CD4-positive, alpha-beta T cell (primary cell): ENCODE data around the gene GTF2H4. TPM values are rescaled to one million over a fixed set of nuclear protein-coding genes. Genes with fewer than 3 reads are reported as not detected.
A peak's percentile ranks its signal among the peaks of the same experiment; 100 is the strongest.
"Not testable (repeated sequence)": the region's sequence is repeated elsewhere in the genome, so short reads cannot be mapped to it uniquely, and the experiment has no call there.

Experiments used
- ATAC-seq: fragments of 200-7000 bp; cut with Tn5 transposase; one replicate; pipeline ENCODE4 v1.10.0; 2022; ENCODE audit warnings: mild to moderate bottlenecking; ENCODE audit not compliant: poor library complexity
- CTCF ChIA-PET: fragments of 350-600 bp; sonication (Branson Sonifier 250); formaldehyde crosslinking; loops from one replicate; lab custom pipeline; 2021; ENCODE audit warnings: antibody characterized with exemption, inconsistent platforms; lab: Charles Lee
- POLR2A ChIA-PET: fragments of 350-600 bp; sonication (Branson Sonifier 250); formaldehyde crosslinking; loops from one replicate; lab custom pipeline; 2021; ENCODE audit warnings: antibody characterized with exemption, inconsistent platforms; lab: Charles Lee
- DNase-seq, 14 experiments: peaks; one replicate each; pipeline ENCODE4 v3.0.0-alpha.2; 2013 to 2020; ENCODE audit warnings: mixed read lengths in 2 of 14
- H3K27ac ChIP-seq, 2 donors: one replicate each; pipeline versions ENCODE4 v1.5.1 to v1.7.0; 2013; ENCODE audit warnings: low read length in 2 of 2, low read depth in 1 of 2, mild to moderate bottlenecking in 1 of 2
- H3K27me3 ChIP-seq, 2 experiments: 1 replicate in 1 of 2; 2 replicates in 1 of 2; pipeline versions ENCODE4 v1.6.1 to v1.7.0; 2013; ENCODE audit warnings: low read length in 2 of 2, control low read depth in 1 of 2, mild to moderate bottlenecking in 1 of 2, moderate library complexity in 1 of 2; ENCODE audit not compliant: insufficient read depth in 2 of 2, control insufficient read depth in 1 of 2
- H3K36me3 ChIP-seq: one replicate; pipeline ENCODE4 v1.6.1; 2013; ENCODE audit warnings: low read length, control low read depth; ENCODE audit not compliant: insufficient read depth
- H3K4me1 ChIP-seq: one replicate; pipeline ENCODE4 v1.6.1; 2013; ENCODE audit warnings: low read length, control low read depth; ENCODE audit not compliant: insufficient read depth
- H3K4me3 ChIP-seq: one replicate; pipeline ENCODE4 v1.5.1; 2013; ENCODE audit warnings: mild to moderate bottlenecking, low read length, moderate library complexity
- H3K9me3 ChIP-seq, 2 experiments: 1 replicate in 1 of 2; 2 replicates in 1 of 2; pipeline versions ENCODE4 v1.6.1 to v1.7.0; 2013; ENCODE audit warnings: low read length in 2 of 2, mild to moderate bottlenecking in 2 of 2, control low read depth in 1 of 2, moderate library complexity in 1 of 2; ENCODE audit not compliant: control insufficient read depth in 1 of 2, insufficient read depth in 1 of 2
- H3K27ac Mint-ChIP-seq: one replicate; pipeline ENCODE4 v1.8.0; 2020; ENCODE audit warnings: mixed read lengths
- H3K27me3 Mint-ChIP-seq: one replicate; pipeline ENCODE4 v1.8.0; 2021; ENCODE audit warnings: mixed read lengths
- H3K36me3 Mint-ChIP-seq: one replicate; pipeline ENCODE4 v1.8.0; 2021; ENCODE audit warnings: low read depth, mixed read lengths
- H3K4me1 Mint-ChIP-seq: one replicate; pipeline ENCODE4 v1.8.0; 2021; ENCODE audit warnings: low read depth, mixed read lengths
- H3K4me3 Mint-ChIP-seq: one replicate; pipeline ENCODE4 v1.8.0; 2020; ENCODE audit warnings: mild to moderate bottlenecking, mixed read lengths
- H3K9me3 Mint-ChIP-seq: one replicate; pipeline ENCODE4 v1.8.0; 2020; ENCODE audit warnings: mixed read lengths
- intact Hi-C, 2 experiments: fragments of 100-400 bp; cut with DNase I in 1 of 2; cut with micrococcal nuclease in 1 of 2; formaldehyde crosslinking; loops; one replicate each; pipeline versions ENCODE4 v1.15.1 to v1.9.0; 2023 to 2025; cut with DNase I, micrococcal nuclease
- polyA plus RNA-seq, 2 donors: library from polyadenylated mRNA; unstranded; fragments of 120-200 nt; gene quantifications; one replicate each; pipeline ENCODE4 v1.2.1, GENCODE V29; 2013
- total RNA-seq, 174 experiments: library from RNA in 2 of 174; stranded (reverse) in 2 of 174; gene quantifications; one replicate each; pipeline ENCODE4 v1.2.3 and lab custom pipeline; 2021 to 2026
- TF ChIP-seq, protein P1 (sequence below): fragments of 200-600 bp; IDR thresholded peaks from one replicate; pipeline ENCODE4 v1.8.0; 2022; ENCODE audit warnings: antibody characterized with exemption, mild to moderate bottlenecking

GTF2H4 gene
- total RNA-seq (10 to 100 TPM in 1 of 2 experiments, 1 to 10 TPM in 1; 7.7 to 10.7 TPM), total RNA-seq (lab: John Stamatoyannopoulos, UW) (0 to 0.94 (median 0.28) reads per million in 172 experiments)
- 19.9 TPM for polyA plus RNA-seq (2013, experiment 1 of 2)
- 20.1 TPM for polyA plus RNA-seq (2013, experiment 2 of 2)

- DNase-seq (peak; percentile 90 to 97 (median 94)), ATAC-seq (peak; percentile 99)
- Histone ChIP-seq H3K9me3 (no peaks in the 10 kb centered on the region), H3K27me3 (no peaks in the 10 kb centered on the region), H3K36me3 (peaks cover 21% of the 10 kb centered on the region), H3K4me1 (peaks cover 15% of the 10 kb centered on the region), H3K4me3 (peak within 1 kb of the TSS; percentile 81), H3K27ac (no peak within 1 kb of the TSS)
- ChIA-PET CTCF (interaction anchor here (0.9 to 1.0 kb wide), 2 partner anchors 172 to 179 kb away, joined by 3 read pairs; no protein-coding TSS in a partner anchor), POLR2A (interaction anchor here (0.6 to 1.8 kb wide), 16 partner anchors 9 to 956 kb away, joined by 3 to 5 read pairs (median 3); partner anchors contain the start of genes DDR1, MRPS18B and PPP1R10)
- Mint-ChIP-seq H3K27ac (peak within 1 kb of the TSS; percentile 71), H3K4me3 (peak within 1 kb of the TSS; percentile 98), H3K36me3 (peaks cover 35% of the 10 kb centered on the region), H3K9me3 (no peaks in the 10 kb centered on the region), H3K4me1 (peaks cover 16% of the 10 kb centered on the region), H3K27me3 (no peaks in the 10 kb centered on the region)
- intact Hi-C loops = loop anchor here in 1 of 2 experiments (2.0 to 5.0 kb wide), 2 partner anchors 21 to 281 kb away; partner anchors contain the start of gene ATAT1
- TF ChIP-seq, protein P1, sequence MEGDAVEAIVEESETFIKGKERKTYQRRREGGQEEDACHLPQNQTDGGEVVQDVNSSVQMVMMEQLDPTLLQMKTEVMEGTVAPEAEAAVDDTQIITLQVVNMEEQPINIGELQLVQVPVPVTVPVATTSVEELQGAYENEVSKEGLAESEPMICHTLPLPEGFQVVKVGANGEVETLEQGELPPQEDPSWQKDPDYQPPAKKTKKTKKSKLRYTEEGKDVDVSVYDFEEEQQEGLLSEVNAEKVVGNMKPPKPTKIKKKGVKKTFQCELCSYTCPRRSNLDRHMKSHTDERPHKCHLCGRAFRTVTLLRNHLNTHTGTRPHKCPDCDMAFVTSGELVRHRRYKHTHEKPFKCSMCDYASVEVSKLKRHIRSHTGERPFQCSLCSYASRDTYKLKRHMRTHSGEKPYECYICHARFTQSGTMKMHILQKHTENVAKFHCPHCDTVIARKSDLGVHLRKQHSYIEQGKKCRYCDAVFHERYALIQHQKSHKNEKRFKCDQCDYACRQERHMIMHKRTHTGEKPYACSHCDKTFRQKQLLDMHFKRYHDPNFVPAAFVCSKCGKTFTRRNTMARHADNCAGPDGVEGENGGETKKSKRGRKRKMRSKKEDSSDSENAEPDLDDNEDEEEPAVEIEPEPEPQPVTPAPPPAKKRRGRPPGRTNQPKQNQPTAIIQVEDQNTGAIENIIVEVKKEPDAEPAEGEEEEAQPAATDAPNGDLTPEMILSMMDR = no peak
Measured at GRCh38 chr6:30907758-30908591, at the start of gene GTF2H4. GTF2H4 (plus strand) TSS chr6:30908207.

GRCh38 chr6:30859726-30860125 is 48.3 kb upstream of the GTF2H4 start:
- H3K4me3 Mint-ChIP-seq, H3K4me3 ChIP-seq, CTCF ChIA-PET, H3K36me3 ChIP-seq, DNase-seq, H3K27ac Mint-ChIP-seq, H3K9me3 ChIP-seq, H3K27me3 Mint-ChIP-seq, ATAC-seq, H3K9me3 Mint-ChIP-seq, H3K4me1 Mint-ChIP-seq, H3K36me3 Mint-ChIP-seq, H3K27ac ChIP-seq, H3K4me1 ChIP-seq, POLR2A ChIA-PET, intact Hi-C loops, H3K27me3 ChIP-seq: not testable (repeated sequence)

- Mint-ChIP-seq H3K36me3 (peaks cover 4% of the 10 kb centered on the region), H3K27ac (no peak overlapping the region), H3K4me3 (no peak overlapping the region), H3K9me3 (peaks cover 1% of the 10 kb centered on the region), H3K27me3 (no peaks in the 10 kb centered on the region), H3K4me1 (no peaks in the 10 kb centered on the region)
- Histone ChIP-seq H3K4me1 (no peaks in the 10 kb centered on the region), H3K27me3 (peaks cover 0 to 2% of the 10 kb centered on the region in 2 experiments), H3K27ac (no peak overlapping the region), H3K36me3 (no peaks in the 10 kb centered on the region), H3K9me3 (peaks cover 0 to 10% of the 10 kb centered on the region in 2 experiments), H3K4me3 (no peak overlapping the region)
- POLR2A ChIA-PET = interaction anchor here (0.5 kb wide), 1 partner anchor 63 kb away, joined by 3 read pairs; no protein-coding TSS in a partner anchor
- CTCF ChIA-PET = no interaction called here
- TF ChIP-seq, protein P1 = no peak
- no peak for DNase-seq
- intact Hi-C loops = no loop called here
- no peak for ATAC-seq
Measured at GRCh38 chr6:30861257-30862048, 46.6 kb upstream of the GTF2H4 start.
